Measurements from ENCODE around the gene ARID3A. TPM values are rescaled to one million over a fixed set of nuclear protein-coding genes. Genes with fewer than 3 reads are reported as not detected.

ARID3A gene
- total and polyA plus RNA-seq, 2 of the 4 experiments (the other 2 are of a cell fraction) = 16.0 to 23.1 TPM

DNA sequence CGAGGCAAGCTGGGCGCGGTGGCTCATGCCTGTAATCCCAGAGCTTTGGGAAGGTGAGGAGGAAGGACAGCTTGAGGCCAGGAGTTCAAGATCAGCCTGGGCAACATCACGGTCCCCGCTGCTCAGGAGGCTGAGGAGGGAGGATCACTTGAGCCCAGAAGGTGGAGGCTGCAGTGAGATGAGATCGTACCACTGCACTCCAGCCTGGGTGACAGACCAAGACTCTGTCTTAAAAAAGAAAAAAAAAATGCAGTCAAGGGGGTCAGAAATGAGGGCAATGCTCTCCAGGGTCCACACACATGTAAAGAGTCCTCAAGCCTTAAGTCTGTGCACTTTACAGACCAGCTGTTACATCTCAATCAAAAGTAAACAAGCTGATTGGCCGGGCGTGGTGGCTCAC, 21.3 kb upstream of the ARID3A start:
- intact Hi-C loops (cut with micrococcal nuclease) = no loop called here
- Histone ChIP-seq H3K56ac (ENCODE audit: extremely low read depth, insufficient read depth, low read length) (no peak overlapping the region), H3K9me3 (ENCODE audit: control insufficient read depth, insufficient read depth, low read length) (no peaks in the 10 kb centered on the region), H2AK9ac (replicated peaks; ENCODE audit: low read depth, low read length, poor library complexity) (no peak overlapping the region), H3K36me3 (ENCODE audit: control insufficient read depth, insufficient read depth, low read length) (peaks cover 15% of the 10 kb centered on the region), H3K4me3 (ENCODE audit: insufficient read depth, low read depth, low read length) (no peak overlapping the region), H3K18ac (ENCODE audit: low read depth, low read length) (no peak overlapping the region), H2BK5ac (ENCODE audit: low read depth, low read length, poor library complexity, severe bottlenecking) (no peak overlapping the region), H3K27ac (ENCODE audit: insufficient read depth, low read length) (no peak overlapping the region), H2AFZ (replicated peaks; ENCODE audit: low read length, poor library complexity) (no peak overlapping the region), H3K79me1 (ENCODE audit: low read depth in 1 of 2, low read length in 2 of 2) (peaks cover 12 to 76% of the 10 kb centered on the region in 2 experiments), H2BK15ac (ENCODE audit: low read depth, low read length) (no peak overlapping the region), H4K8ac (ENCODE audit: low read depth in 2 of 2, low read length in 2 of 2) (no peak overlapping the region), H3K4ac (ENCODE audit: low read depth, low read length) (no peak overlapping the region), H3K23ac (ENCODE audit: low read depth, low read length) (no peak overlapping the region), H4K5ac (ENCODE audit: low read depth, low read length) (no peak overlapping the region), H3K4me2 (ENCODE audit: low read depth, low read length) (no peak overlapping the region), H3K14ac (replicated peaks; ENCODE audit: low read depth, low read length) (no peak overlapping the region), H3K9me1 (ENCODE audit: insufficient read depth, low read length) (no peaks in the 10 kb centered on the region; the same call in 1 of the 2 replicates), H4K20me1 (ENCODE audit: insufficient read depth, low read length) (peaks cover 84% of the 10 kb centered on the region), H4K91ac (ENCODE audit: insufficient read depth, low read depth, low read length) (no peak overlapping the region), H2BK20ac (ENCODE audit: low read depth, low read length) (no peak overlapping the region), H3K9ac (ENCODE audit: low read depth, low read length) (no peak overlapping the region), H3K27me3 (ENCODE audit: control insufficient read depth, insufficient read depth, low read length) (no peaks in the 10 kb centered on the region), H3K4me1 (ENCODE audit: control insufficient read depth, insufficient read depth, low read length) (peaks cover 5% of the 10 kb centered on the region; the same call in 1 of the 2 replicates), H2AK5ac (ENCODE audit: low read depth, low read length) (no peak overlapping the region), H2BK120ac (ENCODE audit: low read depth, low read length) (no peak overlapping the region)
- DNase-seq (no peak), ATAC-seq (ENCODE audit: low read depth) (no peak)
- TF ChIP-seq NFE2L2 (IDR thresholded peaks at IDR 0.05; ENCODE audit: low read depth, low read length) = no peak
- no peak for TF ChIP-seq MAZ (IDR thresholded peaks at IDR 0.05; ENCODE audit: borderline replicate concordance, low read depth, low read length)
- TF ChIP-seq, protein P1, sequence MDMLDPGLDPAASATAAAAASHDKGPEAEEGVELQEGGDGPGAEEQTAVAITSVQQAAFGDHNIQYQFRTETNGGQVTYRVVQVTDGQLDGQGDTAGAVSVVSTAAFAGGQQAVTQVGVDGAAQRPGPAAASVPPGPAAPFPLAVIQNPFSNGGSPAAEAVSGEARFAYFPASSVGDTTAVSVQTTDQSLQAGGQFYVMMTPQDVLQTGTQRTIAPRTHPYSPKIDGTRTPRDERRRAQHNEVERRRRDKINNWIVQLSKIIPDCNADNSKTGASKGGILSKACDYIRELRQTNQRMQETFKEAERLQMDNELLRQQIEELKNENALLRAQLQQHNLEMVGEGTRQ (IDR thresholded peaks at IDR 0.05; ENCODE audit: low read depth, low read length) = no peak
- TF ChIP-seq CHD1 (IDR thresholded peaks at IDR 0.05; ENCODE audit: low read depth, low read length) = no peak
- no peak for TF ChIP-seq RAD21 (IDR thresholded peaks at IDR 0.05; ENCODE audit: low read length)
- TF ChIP-seq RCOR1 (IDR thresholded peaks at IDR 0.05; ENCODE audit: insufficient replicate concordance, low read length) = no peak
- TF ChIP-seq, protein P2, sequence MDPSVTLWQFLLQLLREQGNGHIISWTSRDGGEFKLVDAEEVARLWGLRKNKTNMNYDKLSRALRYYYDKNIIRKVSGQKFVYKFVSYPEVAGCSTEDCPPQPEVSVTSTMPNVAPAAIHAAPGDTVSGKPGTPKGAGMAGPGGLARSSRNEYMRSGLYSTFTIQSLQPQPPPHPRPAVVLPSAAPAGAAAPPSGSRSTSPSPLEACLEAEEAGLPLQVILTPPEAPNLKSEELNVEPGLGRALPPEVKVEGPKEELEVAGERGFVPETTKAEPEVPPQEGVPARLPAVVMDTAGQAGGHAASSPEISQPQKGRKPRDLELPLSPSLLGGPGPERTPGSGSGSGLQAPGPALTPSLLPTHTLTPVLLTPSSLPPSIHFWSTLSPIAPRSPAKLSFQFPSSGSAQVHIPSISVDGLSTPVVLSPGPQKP (IDR thresholded peaks at IDR 0.05; ENCODE audit: borderline replicate concordance, low read depth, low read length) = no peak
- no peak for TF ChIP-seq SMC3 (IDR thresholded peaks at IDR 0.05; ENCODE audit: low read depth, low read length)
- no peak for TF ChIP-seq MAFK (IDR thresholded peaks at IDR 0.05; ENCODE audit: low read depth, low read length)
- TF ChIP-seq BHLHE40 (IDR thresholded peaks at IDR 0.05; ENCODE audit: low read depth, low read length) = no peak
- no peak for TF ChIP-seq RFX5 (IDR thresholded peaks at IDR 0.05; ENCODE audit: low read depth, low read length)
- no peak for TF ChIP-seq POLR2A (IDR thresholded peaks at IDR 0.05; ENCODE audit: low read depth, low read length)
- no peak for TF ChIP-seq FOS (IDR thresholded peaks at IDR 0.05; ENCODE audit: low read depth, low read length)
- TF ChIP-seq, protein P3, sequence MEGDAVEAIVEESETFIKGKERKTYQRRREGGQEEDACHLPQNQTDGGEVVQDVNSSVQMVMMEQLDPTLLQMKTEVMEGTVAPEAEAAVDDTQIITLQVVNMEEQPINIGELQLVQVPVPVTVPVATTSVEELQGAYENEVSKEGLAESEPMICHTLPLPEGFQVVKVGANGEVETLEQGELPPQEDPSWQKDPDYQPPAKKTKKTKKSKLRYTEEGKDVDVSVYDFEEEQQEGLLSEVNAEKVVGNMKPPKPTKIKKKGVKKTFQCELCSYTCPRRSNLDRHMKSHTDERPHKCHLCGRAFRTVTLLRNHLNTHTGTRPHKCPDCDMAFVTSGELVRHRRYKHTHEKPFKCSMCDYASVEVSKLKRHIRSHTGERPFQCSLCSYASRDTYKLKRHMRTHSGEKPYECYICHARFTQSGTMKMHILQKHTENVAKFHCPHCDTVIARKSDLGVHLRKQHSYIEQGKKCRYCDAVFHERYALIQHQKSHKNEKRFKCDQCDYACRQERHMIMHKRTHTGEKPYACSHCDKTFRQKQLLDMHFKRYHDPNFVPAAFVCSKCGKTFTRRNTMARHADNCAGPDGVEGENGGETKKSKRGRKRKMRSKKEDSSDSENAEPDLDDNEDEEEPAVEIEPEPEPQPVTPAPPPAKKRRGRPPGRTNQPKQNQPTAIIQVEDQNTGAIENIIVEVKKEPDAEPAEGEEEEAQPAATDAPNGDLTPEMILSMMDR (conservative IDR thresholded peaks at IDR 0.05; ENCODE audit: low read depth, low read length) = no peak
- no peak for TF ChIP-seq MXI1 (IDR thresholded peaks at IDR 0.05; ENCODE audit: borderline replicate concordance, low read depth, low read length)
- no peak for TF ChIP-seq CEBPB (IDR thresholded peaks at IDR 0.05; ENCODE audit: low read depth, low read length)
- WGBS, 2 experiments (ENCODE audit: extremely low coverage in 2 of 2, insufficient read length in 1 of 2) = 100% methylated on average over 2 of the region's 8 CpGs; no CpG with 5 or more reads in 1 of the 2 experiments
- ChIA-PET CTCF (no interaction called here), POLR2A (ENCODE audit: unreplicated experiment) (interaction anchor here (0.6 kb wide), 1 partner anchor 11 kb away, joined by 3 read pairs; no protein-coding TSS in a partner anchor)
- no TSS peak for BruUV-seq (replicated peaks)
- in situ Hi-C loops (cut with MboI; ENCODE audit: low sequenced_read_pairs) = no loop called here
- dilution Hi-C loops (cut with HindIII; ENCODE audit: low sequenced_read_pairs, unreplicated experiment) = no loop called here

Measured in IMR-90 (cell line).